RPMI7951 (cell line): Measurements from ENCODE around the gene AFAP1L2. TPM values are rescaled to one million over a fixed set of nuclear protein-coding genes. Genes with fewer than 3 reads are reported as not detected.

Source experiments
- DNase-seq: peaks from one replicate; pipeline ENCODE4 v3.0.0-alpha.2; 2012; ENCODE audit warnings: low read depth
- total RNA-seq: library from RNA; depleted of rRNA; stranded (reverse); fragments of >200 nt; shearing (Covaris generic); gene quantifications from 2 replicates; pipeline ENCODE4 v1.2.3, GENCODE V29; 2014

AFAP1L2 gene
- total RNA-seq, 1 experiment from 2014 or later: 2.0 TPM

DNA sequence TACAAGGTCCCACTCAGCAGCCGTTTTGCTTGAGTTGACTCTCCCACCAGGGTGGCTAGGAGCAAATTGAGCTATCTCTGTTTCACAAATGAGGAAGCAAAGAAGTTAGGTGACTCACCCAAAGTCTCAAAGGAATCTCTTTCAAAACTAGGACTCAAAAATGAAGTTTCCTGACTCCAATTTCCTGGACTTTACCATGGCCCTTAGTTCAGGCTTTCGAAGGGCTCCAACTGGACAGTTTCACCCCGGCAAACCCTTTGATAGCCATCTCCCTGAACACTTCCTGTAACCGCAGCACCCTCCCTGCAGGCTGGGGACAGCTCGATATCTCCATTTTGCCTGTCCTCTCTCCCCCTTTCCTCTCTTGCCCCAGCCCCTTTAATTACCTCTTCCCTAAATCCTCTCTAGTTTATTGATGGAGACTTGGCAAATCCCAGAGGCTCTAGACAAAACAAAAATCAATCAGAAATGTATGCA lies 4.7 kb upstream of the AFAP1L2 start:
- DNase-seq: peak; percentile 14

DNA sequence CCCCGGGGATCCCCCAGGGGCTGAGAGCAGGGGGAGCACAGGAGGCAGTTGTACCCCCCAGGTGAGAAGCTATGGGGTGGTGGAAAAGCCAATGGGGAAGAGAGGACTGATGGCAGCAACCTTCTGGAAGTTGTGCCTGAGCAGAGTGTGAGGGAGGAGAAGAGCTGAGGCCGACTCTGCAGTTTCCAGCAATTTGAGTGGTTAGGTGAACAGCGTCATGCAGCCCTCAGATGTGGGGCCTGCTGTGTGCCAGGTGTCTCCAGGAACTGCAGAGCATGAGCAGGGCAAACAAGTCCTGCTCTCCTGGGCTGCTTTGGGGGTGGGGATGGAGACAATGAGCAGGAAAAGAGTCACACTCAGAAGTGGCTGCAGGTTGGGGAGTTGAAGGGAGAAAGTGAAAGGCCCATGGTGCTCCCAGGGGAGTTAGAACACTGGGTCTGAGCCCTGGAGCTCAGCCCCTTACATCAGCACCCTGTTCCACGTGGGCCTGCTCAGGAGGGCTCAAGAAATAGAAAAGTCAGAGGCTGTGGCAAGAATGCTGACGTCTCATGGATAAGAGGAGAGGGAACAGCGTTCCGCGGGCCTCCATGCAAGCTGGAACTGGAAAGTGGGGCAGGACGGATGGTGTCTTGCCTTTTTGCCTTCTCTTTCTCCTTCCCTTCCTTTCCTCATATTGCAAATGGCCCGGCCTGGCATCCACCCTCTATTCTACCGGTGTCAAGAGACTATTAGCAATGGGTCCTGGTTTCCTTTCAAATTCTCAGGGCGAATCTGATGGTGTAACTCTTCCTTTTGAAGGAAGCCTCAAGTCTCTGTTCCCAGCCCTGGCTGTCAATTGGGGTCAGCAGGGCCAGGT lies 4.0 kb upstream of the AFAP1L2 start:
- DNase-seq: no peak

DNA sequence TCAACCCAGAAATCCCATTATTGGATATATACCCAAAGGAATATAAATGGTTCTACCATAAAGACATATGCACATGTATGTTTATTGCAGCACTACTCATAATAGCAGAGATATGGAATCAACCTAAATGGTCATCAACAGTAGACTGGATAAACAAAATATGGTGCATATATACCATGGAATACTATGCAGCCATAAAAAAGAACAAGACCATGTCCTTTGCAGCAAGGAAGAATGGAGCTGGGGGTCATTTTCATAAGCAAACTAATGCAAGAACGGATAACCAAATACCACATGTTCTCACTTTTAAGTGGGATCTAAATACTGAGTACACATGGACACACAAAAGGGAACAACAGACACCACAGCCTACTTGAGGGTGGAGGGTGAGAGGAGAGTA lies 2.2 kb upstream of the AFAP1L2 start:
- no peak for DNase-seq

DNA sequence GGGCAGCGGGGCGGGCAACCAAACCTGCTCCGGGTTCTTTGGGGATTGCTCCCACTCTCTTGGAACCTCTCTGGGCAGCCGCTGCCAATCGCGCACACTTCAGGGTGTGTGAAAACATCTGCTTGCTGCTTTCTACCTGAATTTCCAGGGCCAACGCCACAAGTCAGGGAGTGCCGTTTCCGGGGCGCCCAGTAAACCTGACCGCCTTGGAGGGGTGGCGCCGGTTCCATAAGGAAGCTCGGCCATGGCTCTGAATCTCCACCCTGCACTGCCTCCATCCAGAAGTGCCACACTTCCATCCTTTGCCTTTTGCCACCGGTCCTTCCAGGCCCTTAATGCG lies 679 bp upstream of the AFAP1L2 start:
- DNase-seq: no peak

DNA sequence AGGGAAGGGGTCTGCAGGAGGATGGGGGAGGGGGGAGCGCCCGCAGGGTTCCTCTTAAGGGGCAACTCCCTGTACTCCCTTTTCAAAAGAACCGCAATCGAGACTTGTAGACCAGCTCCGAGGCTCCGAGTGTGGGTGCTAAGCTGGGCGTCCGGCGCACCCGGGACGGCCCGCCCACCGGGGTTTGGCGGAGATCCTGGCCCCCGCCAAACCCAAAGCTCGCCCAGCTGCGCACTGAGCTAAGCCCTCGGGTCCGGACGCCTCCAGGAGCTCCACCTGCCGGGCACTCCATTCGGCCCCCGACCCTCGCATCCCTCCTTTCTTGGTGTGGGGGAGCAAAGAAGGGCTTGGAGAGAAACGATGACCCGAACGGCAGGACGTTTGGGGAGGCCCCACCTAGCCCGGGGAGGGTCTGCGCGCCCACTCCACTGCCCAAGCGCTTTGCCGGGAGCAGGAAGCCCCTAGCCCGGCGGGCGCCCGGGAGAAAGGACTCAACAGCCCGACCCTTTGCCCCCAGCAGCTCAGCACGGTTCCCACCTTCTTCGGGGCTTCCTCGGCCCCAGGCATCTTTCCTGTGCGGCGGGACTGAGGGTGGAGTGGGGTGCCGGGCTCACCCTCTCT lies 651 bp downstream of the AFAP1L2 start:
- no peak for DNase-seq

DNA sequence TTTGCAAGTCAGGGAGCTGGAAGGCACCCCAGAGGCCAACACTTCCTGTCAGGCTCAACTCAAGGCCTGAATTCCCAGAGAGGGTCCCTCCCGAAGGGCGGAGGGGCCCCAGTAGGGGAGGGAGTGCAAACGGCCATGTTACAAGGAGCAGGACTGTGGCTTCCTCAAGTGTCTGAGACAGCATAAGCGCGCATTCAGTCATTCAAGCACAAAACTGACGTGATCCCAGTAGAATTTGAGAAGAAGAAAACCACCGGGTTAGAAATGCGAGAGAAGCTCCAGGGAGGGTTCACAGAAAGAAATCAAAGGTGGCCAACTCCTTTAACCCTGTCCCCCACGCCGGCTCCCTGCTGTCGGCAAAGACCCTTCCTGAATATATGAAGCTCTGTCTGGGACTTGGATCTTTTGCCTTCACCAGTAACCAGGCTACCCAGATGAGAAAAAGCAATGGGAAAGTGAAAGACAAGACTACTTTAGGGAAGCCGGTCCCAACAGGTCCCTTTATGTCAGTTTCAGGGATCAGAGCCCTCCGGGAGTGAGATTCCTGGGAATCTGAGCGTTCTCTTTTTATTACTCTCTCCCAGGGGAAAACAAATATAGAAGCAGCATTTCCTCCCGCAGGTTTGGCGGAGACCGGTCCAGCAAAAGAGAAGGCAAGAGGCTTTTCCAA lies 1.3 kb downstream of the AFAP1L2 start:
- DNase-seq: no peak

DNA sequence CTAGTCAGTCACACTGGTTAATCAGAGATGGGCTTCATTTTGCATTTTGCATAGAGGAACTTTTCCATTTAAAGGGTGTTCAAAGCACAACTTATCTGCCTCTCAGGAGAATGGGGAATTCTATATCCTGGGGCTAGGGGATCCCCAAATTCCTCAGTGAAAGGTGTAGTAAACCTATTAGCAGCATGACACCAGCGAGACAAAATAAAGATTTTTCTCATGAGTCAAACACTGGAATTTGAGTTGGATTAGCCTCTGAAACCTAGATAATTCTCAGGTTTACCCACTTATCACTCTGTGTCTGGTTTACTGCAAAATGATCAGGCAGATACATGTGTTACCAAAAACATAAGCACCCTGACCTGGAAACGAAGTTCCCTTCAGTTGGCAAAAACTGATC lies 2.1 kb downstream of the AFAP1L2 start:
- no peak for DNase-seq

DNA sequence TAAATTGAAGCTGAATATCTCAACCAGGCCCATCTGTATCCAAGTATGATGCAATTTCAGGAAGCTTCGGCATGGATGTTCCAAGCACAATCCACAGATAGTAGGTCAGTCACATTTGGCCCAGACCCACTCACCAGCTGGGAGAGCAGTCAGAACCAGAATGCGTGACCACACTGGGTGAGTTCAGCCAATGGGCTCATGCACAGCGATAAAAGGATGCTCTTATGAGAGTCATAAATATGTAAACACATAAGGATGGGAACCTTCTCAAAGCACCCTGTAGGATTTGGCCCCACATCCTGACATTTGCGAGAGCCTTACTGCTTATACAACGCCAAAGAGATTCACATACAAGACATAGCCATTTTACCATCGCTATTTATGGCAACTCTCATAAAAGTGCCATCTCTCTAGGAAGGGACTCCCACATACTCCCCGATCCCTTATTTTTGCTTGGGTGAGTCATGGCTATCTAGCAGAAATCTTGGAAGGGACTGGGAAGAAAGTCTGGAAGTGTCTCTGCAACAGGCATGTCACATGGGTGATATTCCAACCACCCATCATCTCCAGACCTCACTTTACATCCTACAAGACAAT lies 3.0 kb downstream of the AFAP1L2 start:
- DNase-seq: peak; percentile 64

DNA sequence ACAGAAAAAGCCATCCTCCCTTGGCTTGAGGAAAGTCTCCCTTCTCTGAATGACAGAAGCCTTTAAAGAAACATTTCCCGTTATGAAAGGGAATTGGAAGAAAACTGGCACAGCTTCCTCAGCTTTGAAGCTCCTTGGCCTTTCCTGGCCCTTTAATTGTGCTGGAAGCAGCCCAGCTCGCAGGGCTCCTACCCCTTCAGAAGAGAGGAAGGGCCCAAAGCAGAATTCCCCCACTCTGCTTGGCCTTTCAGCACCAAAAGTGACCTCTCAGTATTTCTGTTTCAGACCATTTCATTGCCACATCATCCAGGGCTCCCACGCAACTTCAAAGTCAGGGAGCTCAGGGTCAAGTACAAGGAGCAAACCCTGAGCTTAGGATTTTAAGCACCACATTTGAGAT lies 4.2 kb downstream of the AFAP1L2 start:
- DNase-seq: peak; percentile 53

DNA sequence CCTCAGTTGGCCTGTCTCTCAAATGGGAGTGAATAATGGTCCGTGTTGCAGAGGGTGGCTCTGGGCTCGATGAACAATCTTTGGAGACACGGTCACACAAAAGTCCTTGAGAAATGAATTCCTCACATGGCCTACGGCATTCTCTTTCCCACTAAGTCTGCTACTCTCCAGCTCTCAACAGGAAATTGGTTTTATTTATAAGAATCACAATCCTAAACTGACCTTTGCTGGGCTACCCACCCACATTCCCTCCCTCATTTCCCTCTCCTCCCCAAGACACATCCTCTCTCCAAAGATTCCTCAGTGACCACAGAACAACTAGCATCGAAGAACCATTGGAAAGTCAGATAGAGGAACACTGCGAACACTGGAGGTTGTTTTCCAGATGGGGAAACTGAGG lies 4.7 kb downstream of the AFAP1L2 start:
- peak; percentile 55 for DNase-seq

DNA sequence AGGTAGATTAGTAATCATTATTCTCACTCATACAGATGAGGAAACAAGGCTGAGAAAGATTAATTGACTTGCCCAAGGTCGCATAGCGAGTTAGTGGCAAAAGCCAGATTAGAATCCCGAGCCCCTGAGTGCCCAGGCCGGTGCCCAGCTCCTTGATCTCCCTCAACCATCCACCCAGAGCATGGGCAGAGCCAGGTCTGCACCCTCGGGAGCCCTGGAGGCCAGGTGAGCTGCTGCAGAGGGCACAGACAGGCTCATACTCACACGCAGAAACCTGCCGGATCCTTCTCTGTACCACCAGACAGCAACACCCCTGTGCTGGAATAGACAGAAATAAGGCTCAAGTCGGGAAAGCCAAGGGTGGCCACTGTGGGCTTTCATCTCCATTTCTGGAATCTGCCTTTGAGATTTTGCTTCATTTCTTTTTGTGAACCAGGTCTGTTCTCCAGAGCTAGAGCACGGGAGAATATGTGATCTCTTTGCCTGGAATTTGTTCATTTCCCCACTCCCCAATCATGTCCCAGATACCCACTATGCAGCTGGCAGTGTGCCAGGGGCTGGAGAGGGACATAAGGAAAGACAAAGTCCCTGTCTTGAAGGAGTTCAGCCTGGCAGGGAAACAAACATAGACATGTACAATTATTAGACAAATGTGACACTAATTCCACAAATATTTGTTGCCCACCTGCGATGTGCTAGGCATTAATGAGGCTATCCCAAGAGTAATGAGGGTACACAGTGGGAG lies 5.5 kb downstream of the AFAP1L2 start:
- DNase-seq: no peak

DNA sequence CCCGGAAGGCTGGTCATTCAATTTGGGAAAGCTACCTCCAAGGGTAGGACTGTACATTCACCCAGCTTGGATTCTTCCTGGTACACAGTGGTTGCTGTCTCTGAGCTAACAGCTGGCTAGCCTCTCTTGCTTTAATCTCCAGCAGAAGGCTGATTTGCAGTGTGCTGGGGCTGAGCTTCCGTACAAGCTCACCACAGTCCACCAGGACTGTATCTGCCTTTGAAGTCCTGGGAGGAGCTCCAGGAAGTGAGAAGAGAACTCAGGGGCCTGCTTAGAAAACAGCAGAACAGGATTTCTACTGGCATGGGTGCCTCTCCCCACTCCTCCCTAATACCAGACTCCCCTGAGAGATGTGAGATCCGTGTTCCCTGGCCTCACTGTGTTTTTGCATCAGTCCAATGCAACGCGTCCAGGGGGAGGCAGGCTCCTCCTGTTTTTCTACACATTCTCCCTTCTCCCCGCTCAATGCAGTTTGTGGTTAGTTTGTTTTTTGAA lies 6.6 kb downstream of the AFAP1L2 start:
- DNase-seq: peak; percentile 39

DNA sequence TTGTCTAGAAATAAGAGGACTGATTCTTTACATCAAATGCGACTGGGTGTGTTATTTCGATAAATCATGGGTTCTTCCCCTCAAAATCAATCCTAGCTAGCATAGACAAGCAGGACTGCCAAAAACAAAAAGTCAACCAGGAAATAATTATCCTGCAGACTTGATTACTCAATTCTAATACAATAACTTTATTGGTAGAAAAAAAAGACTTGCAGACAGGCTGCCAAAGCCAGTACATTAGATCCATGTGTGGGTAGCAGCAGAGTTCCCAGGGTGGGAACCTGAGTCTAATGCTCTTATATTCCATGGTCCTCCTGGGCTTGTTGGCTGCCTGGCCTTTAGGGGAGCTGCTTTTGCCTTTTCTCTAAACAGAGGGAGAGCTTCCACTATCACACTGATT lies 7.8 kb downstream of the AFAP1L2 start:
- DNase-seq: no peak

DNA sequence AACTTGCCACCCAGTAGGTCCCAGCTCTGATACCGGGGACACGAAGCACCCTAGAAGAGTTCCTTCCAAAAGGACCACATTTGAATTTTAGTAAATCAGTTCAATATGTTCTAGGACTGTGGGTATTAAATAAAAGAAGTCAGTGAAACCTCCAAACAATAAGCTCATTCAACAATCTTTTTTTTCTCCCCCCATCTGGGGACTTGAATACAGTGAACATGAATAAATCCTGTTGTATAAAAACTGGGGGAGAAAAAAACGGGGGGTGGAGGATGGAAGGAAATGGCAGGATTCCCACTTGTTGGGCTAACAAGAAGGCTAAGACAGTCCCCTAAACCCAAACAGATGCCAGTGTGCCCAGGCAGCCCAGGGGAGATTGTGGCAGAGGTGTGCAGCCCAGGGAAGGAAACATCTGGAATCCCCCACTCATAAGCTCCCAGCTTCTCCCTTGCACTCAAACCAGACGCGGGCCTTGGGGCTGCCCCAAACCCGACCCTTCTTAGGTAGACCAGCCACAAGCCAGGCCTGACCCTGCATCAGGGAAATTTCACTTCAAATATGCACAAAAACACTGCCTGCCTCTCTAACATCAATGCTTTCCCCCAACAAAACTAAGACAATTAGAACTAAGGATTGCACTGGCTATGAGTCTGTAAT lies 8.8 kb downstream of the AFAP1L2 start:
- DNase-seq: peak; percentile 46

DNA sequence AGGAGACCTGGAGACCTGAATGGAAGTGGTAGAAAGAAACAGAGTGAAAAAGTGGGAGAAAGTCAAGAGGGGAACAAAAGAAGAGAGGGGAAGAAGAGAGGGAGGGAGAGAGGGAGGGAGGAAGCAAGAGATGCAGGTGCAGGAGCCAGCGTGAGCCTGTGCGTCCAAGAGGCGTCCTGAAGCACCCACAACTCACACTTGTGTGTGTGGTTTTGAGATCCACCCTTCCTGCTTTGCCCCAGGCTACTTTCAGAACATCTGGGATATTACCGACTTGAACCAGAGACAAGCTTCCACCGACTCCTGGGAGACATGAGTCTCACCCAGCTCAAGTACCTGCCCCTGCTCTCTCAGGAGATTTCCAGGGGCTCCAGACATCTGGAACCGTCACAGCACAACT lies 9.8 kb downstream of the AFAP1L2 start:
- peak; percentile 75 for DNase-seq

DNA sequence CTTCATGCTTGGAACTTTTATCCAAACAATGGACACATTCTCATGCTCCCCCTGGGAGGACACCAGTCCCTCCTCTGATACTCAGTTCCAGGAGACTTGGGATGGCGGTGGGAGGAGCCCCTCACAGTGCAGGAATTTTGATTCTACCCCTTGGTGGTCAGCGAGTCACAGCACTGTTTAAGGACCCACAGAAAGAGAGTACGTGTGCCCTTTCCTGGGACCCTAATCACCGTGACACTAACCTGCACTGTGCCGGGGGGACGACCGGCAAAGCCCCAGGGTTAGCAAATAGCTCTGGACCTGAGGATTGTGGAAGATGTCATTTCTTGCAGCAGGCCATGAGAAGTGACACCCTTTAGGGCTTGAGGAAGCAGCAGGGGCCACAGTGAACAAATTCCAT lies 10.4 kb downstream of the AFAP1L2 start:
- no peak for DNase-seq

DNA sequence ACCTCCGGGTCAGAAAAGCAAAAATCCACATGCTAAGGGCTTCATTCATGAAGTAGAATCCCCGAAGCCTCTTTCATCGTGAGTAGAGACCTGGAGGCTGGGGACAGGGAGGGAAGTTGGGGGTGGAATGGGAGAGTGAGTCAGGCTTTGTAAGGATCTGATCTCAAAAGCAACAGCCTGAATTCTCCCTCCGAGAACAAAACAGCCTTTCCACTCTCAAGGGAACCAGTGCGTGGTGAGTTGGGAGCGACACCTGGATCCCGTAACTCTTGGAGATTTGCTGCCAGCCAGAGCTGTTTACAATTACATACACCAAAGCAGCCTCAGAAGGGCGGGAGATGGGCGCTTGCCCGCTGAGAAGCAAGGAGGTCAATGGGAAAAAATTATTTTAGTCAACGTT lies 10.8 kb downstream of the AFAP1L2 start:
- DNase-seq: peak; percentile 48

DNA sequence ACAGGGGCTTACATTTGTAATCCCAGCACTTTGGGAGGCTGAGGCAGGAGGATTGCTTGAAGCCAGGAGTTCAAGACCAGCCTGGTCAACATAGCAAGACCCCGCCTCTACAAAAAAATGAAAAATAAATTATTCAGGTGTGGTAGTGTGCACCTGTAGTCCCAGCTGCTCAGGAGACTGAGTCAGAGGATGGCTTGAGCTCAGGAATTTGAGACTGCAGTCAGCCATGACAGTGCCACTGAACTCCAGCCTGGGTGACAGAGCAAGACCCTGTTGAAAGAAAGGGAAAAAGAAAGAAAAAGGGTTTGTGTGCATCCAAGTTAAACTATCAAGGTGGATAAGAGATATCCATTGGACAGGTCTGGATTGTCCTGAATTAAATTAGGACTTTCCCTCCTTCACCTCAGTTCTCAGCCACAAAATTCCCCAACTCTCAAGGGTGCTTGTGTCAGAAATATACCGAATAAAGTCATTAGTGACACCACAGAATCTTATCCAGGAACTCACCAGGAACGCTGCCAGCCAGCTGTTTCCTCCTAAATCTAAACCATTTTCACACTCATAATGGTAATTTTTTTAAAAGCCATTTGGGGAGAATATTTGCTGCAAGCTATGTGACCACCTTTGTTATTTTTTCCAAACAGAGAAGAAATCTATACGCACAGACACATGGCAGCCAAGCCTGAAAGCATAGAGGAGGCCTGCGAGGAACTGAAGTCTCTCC lies 12.0 kb downstream of the AFAP1L2 start:
- no peak for DNase-seq

DNA sequence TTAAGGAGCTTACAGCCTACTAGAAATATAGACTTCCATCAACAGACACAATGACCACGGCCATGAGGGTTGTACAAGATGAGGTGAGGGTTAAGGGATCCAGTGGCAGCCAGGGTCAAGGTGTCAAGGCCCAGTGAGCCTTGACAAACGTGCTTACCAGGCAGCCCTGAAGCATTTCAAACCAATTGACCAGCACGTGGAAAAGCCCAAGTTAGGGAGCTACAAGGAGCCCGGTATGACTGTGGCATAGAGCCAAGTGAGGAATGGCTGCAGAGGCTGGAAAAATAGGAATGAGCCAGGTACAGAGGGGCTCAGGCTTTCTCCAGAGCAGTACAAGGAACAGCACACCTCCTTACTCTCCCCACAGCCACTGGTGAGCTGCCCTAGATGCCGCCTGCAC lies 12.7 kb downstream of the AFAP1L2 start:
- no peak for DNase-seq

DNA sequence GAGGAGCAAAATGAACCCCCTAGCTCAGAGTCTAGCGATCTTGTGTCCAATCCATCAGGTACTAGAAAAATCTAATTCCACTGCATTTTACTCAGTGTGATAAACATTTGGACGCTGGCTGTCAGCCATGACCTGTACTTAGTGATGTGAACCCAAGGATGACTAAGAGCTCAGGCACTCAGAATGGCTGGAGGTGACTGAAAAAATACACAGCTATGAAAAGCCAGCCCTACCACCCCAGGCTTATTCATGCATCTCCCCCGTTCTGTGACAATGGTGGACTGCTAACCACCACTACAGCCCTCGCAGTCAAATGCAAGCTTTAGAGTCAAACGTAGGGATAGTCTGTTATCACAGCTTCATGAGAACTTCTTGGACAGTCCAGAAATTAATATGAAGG lies 14.9 kb downstream of the AFAP1L2 start:
- DNase-seq: peak; percentile 91
